Measurements from ENCODE around the gene SLC39A9.

The SLC39A9 gene

GRCh38 chr14:69505338-69506240 is 107.1 kb downstream of the SLC39A9 start:
- DNase-seq = no peak

GRCh38 chr14:69506241-69506595 is 107.7 kb downstream of the SLC39A9 start:
- no peak for DNase-seq
